Epidermal melanocyte (primary cell): ENCODE measurements around the gene MORN5.
A peak's percentile ranks its signal among the peaks of the same experiment; 100 is the strongest.

Experiments used
- DNase-seq: peaks from one replicate; pipeline ENCODE4 v3.0.0; 2011; ENCODE audit warnings: low spot score; ENCODE audit not compliant: insufficient read length

The MORN5 gene

DNA sequence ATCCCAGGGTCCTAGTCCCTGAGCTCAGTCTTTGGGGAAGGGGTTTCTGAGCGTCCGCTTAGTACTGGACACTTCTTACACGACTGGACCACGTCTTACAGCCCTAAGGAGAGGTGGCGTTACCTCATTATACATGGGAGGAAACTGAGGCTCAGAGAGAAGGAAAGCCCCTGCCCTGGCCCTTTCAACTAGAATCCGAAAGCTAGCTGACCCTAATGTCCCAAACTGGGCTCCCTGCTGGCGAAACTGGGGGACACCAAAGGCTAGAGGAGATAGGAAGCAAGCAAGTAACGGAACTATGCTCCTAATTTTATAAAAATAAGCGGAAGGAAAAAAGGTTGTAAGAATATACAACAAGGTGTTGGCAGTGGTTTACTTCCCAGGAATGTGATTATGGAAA lies 54.8 kb downstream of the MORN5 start:
- no peak for DNase-seq

DNA sequence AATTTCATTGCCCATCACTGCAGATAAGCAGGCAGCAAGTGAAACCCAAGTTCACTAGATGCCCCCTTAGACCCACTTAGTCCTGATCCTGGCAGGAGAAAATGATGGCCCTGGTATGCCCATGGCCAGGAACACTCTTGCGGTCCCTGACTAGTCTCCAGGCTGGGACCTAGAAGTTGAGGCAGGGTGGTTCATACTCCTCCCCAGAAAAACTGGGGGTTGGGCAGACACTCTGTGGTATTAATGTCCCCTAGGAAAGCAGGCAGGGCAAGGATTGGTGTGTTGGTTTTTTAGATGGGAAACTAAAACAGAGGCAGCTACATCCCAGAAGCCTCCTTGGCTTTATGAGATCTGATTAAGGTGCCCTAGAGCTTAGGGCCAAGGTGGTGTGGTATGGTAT lies 56.0 kb downstream of the MORN5 start:
- DNase-seq = no peak

DNA sequence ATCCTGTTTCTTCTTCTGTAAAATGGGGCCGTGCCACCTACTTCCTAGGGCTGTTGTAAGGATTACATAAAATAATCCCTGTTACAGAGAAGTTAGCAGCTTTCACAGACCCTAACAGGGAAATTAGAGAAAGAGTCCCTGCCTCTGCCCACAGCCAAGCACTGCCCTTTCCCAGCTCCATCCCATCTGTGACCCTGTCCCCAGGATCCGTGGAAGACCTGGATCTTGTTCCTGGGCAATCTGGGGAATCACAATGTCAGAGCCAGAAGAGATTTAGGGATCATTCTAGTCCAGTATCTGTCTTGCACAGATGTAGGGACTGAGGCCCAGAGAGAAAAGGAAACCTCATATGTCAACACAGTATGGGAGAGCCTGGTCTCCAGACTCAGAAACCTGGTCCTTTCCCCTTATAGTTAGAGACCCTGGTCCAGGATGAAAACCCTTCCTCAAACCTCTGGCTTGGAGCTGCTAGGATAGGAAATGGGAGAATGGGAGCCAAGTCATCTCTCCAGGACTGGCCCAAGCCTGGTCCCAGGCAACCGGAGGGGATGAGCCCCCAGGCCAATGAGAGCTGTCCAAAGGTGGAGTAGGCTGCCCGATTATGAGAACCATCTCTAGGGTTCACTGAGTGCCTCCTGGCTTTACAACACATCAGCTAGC lies 56.6 kb downstream of the MORN5 start:
- no peak for DNase-seq

- DNase-seq = no peak
Observed at GRCh38 chr9:122216798-122217418, 57.2 kb downstream of the MORN5 start.

DNA sequence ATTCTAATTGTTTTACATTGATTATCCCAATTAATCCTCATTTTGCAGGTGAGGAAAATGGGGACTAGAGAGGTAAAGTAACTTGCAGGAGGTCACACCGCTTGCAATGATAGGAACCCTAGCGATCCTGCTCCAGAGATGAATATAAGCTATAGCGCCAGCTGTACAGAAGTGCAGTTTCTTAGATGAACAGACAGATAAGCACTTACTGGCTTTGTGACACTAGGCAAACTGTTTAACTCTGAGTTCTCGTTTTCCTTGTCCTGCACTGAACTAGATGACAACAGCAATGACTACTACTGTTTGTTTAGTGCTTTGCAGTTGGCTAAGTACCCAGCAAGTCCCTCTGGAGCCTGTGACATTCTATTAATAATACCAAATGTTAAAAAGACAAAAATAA lies 57.9 kb downstream of the MORN5 start:
- no peak for DNase-seq

GRCh38 chr9:122218071-122218934 lies 58.6 kb downstream of the MORN5 start:
- no peak for DNase-seq

- DNase-seq = peak; percentile 19
Observed at GRCh38 chr9:122218935-122219855, 59.5 kb downstream of the MORN5 start.

GRCh38 chr9:122219856-122220672 lies 60.4 kb downstream of the MORN5 start:
- DNase-seq = peak; percentile 22

- peak; percentile 6 for DNase-seq
Observed at GRCh38 chr9:122220673-122221182, 61.0 kb downstream of the MORN5 start.

GRCh38 chr9:122221183-122221811 lies 61.6 kb downstream of the MORN5 start:
- peak; percentile 8 for DNase-seq

- DNase-seq = peak; percentile 16
Observed at GRCh38 chr9:122222791-122223190, 63.1 kb downstream of the MORN5 start.

DNA sequence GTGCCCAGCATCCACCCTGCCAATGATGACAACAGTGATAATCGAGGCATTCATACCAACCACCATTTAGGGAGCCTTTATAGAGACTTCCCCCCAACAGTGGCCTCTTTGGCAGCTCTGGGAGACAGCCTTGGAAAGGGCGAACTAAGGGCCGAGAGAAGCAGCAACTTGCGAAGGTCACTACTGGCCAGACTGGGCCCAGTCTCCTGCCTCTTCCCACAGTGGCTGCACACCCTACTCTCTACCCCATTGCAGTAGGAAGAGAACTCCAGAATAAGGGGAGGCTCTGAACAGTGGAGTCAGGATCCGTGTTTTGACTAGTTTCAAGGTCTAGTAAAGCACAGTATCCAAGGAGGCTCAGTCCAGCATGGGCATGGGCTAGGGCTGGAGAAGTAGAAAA lies 63.7 kb downstream of the MORN5 start:
- peak; percentile 9 for DNase-seq

GRCh38 chr9:122225312-122226141 lies 65.8 kb downstream of the MORN5 start:
- DNase-seq = no peak

DNA sequence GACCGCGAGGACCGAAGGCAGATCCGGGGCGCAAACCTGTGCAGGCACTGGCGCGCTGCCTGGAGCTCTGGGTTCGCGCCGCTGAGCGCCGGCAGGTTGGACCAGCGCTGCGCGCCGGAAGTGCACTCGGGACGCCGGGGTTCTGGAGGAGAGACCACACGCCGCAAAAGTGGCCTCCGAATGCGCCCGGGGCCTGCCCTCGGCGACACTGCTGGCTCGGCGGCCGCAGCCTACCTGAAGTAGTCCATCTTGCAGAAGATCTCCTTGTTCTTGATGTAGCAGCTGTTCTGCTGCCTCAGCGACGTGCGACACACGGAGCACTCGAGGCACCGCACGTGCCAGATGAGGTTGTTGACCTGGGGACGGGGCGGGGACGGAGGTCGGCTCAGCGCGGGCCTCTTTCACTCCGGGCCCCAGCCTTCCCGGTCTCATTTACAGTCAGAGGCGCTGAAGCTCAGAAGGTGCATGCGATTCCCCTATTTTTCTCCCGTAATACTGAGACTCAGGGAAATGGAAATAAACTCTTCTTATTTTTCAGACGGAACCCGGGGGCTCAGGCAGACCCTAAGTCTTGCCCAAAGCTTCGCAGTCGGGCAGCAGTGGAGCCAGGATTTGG lies 66.5 kb downstream of the MORN5 start:
- DNase-seq = no peak

- no peak for DNase-seq
Observed at GRCh38 chr9:122226758-122227574, 67.3 kb downstream of the MORN5 start.

GRCh38 chr9:122227575-122227900 lies 67.8 kb downstream of the MORN5 start:
- DNase-seq = no peak

DNA sequence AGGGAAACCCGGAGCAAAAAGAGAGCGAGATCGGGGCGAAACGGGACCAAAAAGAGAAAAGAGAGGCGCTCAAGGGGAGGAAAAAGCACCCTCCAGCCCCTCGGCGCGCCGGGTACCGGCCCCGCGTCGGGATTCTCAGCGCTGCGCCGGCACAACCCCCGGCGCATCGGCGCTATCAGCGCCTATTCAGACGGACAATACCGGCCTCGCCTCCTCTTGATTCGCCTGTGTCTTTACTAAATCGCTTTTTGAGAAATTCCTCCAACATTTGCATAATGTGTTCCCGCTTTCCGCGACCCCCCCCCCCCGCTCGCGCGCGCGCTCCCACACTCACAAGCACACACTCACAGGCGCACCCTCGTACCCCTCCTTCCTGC lies 68.5 kb downstream of the MORN5 start:
- no peak for DNase-seq
